GM23338 (cell line): ENCODE measurements around the gene CCSER2.

Experiments
- CREB1 ChIP-seq: fragments of 250-450 bp; sonication (Bioruptor Pico); IDR thresholded peaks from 2 replicates; pipeline ENCODE4 v1.5.0; 2020; ENCODE audit warnings: low read depth, mild to moderate bottlenecking, moderate library complexity
- JUNB ChIP-seq: IDR thresholded peaks from one replicate; pipeline ENCODE4 v1.6.1; 2016; ENCODE audit warnings: antibody characterized with exemption; ENCODE audit not compliant: unreplicated experiment
- REST ChIP-seq: IDR thresholded peaks from one replicate; pipeline ENCODE4 v1.6.1; 2018; ENCODE audit warnings: antibody characterized with exemption; ENCODE audit not compliant: unreplicated experiment
- TF ChIP-seq, protein P1 (sequence below), 2 experiments: fragments of 200-600 bp in 1 of 2; sonication (generic) in 1 of 2; conservative IDR thresholded peaks; 2 replicates each; pipeline versions ENCODE4 v1.5.1 to v1.6.1; 2016 to 2017; ENCODE audit warnings: antibody characterized with exemption in 2 of 2, low read depth in 2 of 2, mild to moderate bottlenecking in 2 of 2, moderate library complexity in 1 of 2

- TF ChIP-seq, protein P1, sequence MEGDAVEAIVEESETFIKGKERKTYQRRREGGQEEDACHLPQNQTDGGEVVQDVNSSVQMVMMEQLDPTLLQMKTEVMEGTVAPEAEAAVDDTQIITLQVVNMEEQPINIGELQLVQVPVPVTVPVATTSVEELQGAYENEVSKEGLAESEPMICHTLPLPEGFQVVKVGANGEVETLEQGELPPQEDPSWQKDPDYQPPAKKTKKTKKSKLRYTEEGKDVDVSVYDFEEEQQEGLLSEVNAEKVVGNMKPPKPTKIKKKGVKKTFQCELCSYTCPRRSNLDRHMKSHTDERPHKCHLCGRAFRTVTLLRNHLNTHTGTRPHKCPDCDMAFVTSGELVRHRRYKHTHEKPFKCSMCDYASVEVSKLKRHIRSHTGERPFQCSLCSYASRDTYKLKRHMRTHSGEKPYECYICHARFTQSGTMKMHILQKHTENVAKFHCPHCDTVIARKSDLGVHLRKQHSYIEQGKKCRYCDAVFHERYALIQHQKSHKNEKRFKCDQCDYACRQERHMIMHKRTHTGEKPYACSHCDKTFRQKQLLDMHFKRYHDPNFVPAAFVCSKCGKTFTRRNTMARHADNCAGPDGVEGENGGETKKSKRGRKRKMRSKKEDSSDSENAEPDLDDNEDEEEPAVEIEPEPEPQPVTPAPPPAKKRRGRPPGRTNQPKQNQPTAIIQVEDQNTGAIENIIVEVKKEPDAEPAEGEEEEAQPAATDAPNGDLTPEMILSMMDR (conservative IDR thresholded peaks at IDR 0.05; ENCODE audit: low read depth in 2 of 2) = no peak
- no peak for TF ChIP-seq JUNB
- no peak for TF ChIP-seq CREB1
- TF ChIP-seq REST = no peak
These were observed 16.1 kb downstream of the CCSER2 start for GRCh38 chr10:84344526-84344925.
